ENCODE data around the gene C1orf198.

DNA sequence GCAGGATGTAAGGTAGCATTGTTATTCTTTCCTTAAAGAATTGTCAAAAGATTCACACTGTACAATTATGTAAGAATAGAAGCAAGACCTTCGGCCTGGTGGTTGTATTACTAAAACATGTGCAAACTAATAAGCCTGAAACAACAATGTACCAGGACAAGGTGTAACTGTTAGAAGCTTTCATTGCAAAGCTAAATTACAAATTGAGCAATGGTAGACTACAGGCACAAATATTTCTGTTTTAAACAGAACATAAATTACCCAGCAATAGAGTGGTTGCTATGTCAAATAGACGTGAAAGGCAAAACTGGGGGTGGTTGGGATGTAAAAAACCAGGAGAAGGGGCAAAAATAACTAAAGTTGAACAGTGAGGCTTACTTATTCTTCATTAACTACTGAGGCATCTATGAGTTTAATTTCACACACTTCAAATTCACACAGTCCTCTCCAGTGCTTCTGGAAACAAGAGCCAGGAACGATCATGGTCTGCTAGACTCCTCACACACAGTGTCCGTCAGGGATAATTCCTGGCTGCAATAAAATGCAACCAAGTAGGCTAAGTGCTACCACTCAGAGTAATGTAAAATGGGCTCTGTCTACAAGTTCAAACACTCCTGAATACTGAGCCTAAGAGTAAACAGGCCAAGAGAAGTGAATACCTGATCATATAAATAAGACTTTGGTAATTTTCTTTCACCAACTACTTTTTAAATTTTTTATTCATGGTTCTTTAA lies 39.3 kb upstream of the C1orf198 start:
- TF ChIP-seq RAD21 (IDR thresholded peaks at IDR 0.05; ENCODE audit: low read length) (no peak), TAF1 (IDR thresholded peaks at IDR 0.05; ENCODE audit: borderline replicate concordance, low read depth, low read length) (no peak), EP300 (IDR thresholded peaks at IDR 0.05; ENCODE audit: borderline replicate concordance in 1 of 2, low read depth in 1 of 2, low read length in 1 of 2) (no peak), CHD2 (IDR thresholded peaks at IDR 0.05; ENCODE audit: low read length, partially characterized antibody) (no peak), RXRA (IDR thresholded peaks at IDR 0.05; ENCODE audit: borderline replicate concordance, low read depth) (no peak), NFIC (IDR thresholded peaks at IDR 0.05; ENCODE audit: borderline replicate concordance) (no peak), RFX5 (IDR thresholded peaks at IDR 0.05; ENCODE audit: low read length) (no peak)
- TF ChIP-seq, protein P1, sequence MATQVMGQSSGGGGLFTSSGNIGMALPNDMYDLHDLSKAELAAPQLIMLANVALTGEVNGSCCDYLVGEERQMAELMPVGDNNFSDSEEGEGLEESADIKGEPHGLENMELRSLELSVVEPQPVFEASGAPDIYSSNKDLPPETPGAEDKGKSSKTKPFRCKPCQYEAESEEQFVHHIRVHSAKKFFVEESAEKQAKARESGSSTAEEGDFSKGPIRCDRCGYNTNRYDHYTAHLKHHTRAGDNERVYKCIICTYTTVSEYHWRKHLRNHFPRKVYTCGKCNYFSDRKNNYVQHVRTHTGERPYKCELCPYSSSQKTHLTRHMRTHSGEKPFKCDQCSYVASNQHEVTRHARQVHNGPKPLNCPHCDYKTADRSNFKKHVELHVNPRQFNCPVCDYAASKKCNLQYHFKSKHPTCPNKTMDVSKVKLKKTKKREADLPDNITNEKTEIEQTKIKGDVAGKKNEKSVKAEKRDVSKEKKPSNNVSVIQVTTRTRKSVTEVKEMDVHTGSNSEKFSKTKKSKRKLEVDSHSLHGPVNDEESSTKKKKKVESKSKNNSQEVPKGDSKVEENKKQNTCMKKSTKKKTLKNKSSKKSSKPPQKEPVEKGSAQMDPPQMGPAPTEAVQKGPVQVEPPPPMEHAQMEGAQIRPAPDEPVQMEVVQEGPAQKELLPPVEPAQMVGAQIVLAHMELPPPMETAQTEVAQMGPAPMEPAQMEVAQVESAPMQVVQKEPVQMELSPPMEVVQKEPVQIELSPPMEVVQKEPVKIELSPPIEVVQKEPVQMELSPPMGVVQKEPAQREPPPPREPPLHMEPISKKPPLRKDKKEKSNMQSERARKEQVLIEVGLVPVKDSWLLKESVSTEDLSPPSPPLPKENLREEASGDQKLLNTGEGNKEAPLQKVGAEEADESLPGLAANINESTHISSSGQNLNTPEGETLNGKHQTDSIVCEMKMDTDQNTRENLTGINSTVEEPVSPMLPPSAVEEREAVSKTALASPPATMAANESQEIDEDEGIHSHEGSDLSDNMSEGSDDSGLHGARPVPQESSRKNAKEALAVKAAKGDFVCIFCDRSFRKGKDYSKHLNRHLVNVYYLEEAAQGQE (IDR thresholded peaks at IDR 0.05; ENCODE audit: low read depth, low read length): no peak
- TF ChIP-seq, protein P2, sequence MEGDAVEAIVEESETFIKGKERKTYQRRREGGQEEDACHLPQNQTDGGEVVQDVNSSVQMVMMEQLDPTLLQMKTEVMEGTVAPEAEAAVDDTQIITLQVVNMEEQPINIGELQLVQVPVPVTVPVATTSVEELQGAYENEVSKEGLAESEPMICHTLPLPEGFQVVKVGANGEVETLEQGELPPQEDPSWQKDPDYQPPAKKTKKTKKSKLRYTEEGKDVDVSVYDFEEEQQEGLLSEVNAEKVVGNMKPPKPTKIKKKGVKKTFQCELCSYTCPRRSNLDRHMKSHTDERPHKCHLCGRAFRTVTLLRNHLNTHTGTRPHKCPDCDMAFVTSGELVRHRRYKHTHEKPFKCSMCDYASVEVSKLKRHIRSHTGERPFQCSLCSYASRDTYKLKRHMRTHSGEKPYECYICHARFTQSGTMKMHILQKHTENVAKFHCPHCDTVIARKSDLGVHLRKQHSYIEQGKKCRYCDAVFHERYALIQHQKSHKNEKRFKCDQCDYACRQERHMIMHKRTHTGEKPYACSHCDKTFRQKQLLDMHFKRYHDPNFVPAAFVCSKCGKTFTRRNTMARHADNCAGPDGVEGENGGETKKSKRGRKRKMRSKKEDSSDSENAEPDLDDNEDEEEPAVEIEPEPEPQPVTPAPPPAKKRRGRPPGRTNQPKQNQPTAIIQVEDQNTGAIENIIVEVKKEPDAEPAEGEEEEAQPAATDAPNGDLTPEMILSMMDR (IDR thresholded peaks at IDR 0.05): no peak
- TF ChIP-seq, protein P3, sequence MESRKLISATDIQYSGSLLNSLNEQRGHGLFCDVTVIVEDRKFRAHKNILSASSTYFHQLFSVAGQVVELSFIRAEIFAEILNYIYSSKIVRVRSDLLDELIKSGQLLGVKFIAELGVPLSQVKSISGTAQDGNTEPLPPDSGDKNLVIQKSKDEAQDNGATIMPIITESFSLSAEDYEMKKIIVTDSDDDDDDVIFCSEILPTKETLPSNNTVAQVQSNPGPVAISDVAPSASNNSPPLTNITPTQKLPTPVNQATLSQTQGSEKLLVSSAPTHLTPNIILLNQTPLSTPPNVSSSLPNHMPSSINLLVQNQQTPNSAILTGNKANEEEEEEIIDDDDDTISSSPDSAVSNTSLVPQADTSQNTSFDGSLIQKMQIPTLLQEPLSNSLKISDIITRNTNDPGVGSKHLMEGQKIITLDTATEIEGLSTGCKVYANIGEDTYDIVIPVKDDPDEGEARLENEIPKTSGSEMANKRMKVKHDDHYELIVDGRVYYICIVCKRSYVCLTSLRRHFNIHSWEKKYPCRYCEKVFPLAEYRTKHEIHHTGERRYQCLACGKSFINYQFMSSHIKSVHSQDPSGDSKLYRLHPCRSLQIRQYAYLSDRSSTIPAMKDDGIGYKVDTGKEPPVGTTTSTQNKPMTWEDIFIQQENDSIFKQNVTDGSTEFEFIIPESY (IDR thresholded peaks at IDR 0.05; ENCODE audit: borderline replicate concordance, low read depth): no peak
- TF ChIP-seq, protein P4, sequence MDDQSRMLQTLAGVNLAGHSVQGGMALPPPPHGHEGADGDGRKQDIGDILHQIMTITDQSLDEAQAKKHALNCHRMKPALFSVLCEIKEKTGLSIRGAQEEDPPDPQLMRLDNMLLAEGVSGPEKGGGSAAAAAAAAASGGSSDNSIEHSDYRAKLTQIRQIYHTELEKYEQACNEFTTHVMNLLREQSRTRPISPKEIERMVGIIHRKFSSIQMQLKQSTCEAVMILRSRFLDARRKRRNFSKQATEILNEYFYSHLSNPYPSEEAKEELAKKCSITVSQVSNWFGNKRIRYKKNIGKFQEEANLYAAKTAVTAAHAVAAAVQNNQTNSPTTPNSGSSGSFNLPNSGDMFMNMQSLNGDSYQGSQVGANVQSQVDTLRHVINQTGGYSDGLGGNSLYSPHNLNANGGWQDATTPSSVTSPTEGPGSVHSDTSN (IDR thresholded peaks at IDR 0.05): no peak
- TF ChIP-seq, protein P5, sequence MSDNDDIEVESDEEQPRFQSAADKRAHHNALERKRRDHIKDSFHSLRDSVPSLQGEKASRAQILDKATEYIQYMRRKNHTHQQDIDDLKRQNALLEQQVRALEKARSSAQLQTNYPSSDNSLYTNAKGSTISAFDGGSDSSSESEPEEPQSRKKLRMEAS (IDR thresholded peaks at IDR 0.05; ENCODE audit: low read depth): no peak
